ENCODE data around the gene OR4B1. TPM values are rescaled to one million over a fixed set of nuclear protein-coding genes. Genes with fewer than 3 reads are reported as not detected.
A peak's percentile ranks its signal among the peaks of the same experiment; 100 is the strongest.
"Not testable (repeated sequence)": the region's sequence is repeated elsewhere in the genome, so short reads cannot be mapped to it uniquely, and the experiment has no call there.

OR4B1 gene
- polyA plus RNA-seq, 1 experiment = not detected

GRCh38 chr11:48182860-48183526 lies 33.6 kb upstream of the OR4B1 start:
- no peak overlapping the region for H3K27ac ChIP-seq (ENCODE audit: low read depth, low read length)
- no peak for DNase-seq (ENCODE audit: low read depth, low spot score)
- no peaks in the 10 kb centered on the region for H3K9me3 ChIP-seq (ENCODE audit: control insufficient read depth, insufficient read depth, low read length)
- no peaks in the 10 kb centered on the region for H3K27me3 ChIP-seq (ENCODE audit: control insufficient read depth, insufficient read depth, low read length)
- ChIA-PET POLR2A (no interaction called here), CTCF (no interaction called here)
- no peak overlapping the region for H3K4me3 ChIP-seq (ENCODE audit: low read depth, low read length)
- no peak for TF ChIP-seq CTCF (IDR thresholded peaks at IDR 0.05; ENCODE audit: low read depth, low read length)

- TF ChIP-seq CTCF (IDR thresholded peaks at IDR 0.05; ENCODE audit: low read depth, low read length) = no peak
- Histone ChIP-seq H3K27ac (ENCODE audit: low read depth, low read length) (no peak overlapping the region), H3K27me3 (ENCODE audit: control insufficient read depth, insufficient read depth, low read length) (no peaks in the 10 kb centered on the region), H3K9me3 (ENCODE audit: control insufficient read depth, insufficient read depth, low read length) (no peaks in the 10 kb centered on the region), H3K4me3 (ENCODE audit: low read depth, low read length) (no peak overlapping the region)
- CTCF ChIA-PET = no interaction called here
- no peak for DNase-seq (ENCODE audit: low read depth, low spot score)
- POLR2A ChIA-PET = no interaction called here
Measured at GRCh38 chr11:48184452-48184851, 32.2 kb upstream of the OR4B1 start.

- H3K9me3 ChIP-seq (ENCODE audit: control insufficient read depth, insufficient read depth, low read length); DNase-seq (ENCODE audit: low read depth, low spot score); H3K4me3 ChIP-seq (ENCODE audit: low read depth, low read length); POLR2A ChIA-PET; CTCF ChIA-PET; H3K27me3 ChIP-seq (ENCODE audit: control insufficient read depth, insufficient read depth, low read length); H3K27ac ChIP-seq (ENCODE audit: low read depth, low read length): not testable (repeated sequence)
Measured at GRCh38 chr11:48190906-48191654, 25.5 kb upstream of the OR4B1 start.

GRCh38 chr11:48193876-48194275 lies 22.7 kb upstream of the OR4B1 start:
- no peak for TF ChIP-seq CTCF (IDR thresholded peaks at IDR 0.05; ENCODE audit: low read depth, low read length)
- ChIA-PET POLR2A (no interaction called here), CTCF (interaction anchor here (1.1 to 1.5 kb wide), 2 partner anchors 16 to 21 kb away, joined by 3 to 4 read pairs; no protein-coding TSS in a partner anchor)
- H3K27ac ChIP-seq (ENCODE audit: low read depth, low read length) = no peak overlapping the region
- DNase-seq (ENCODE audit: low read depth, low spot score) = peak; percentile 52
- H3K9me3 ChIP-seq (ENCODE audit: control insufficient read depth, insufficient read depth, low read length) = peaks cover 4% of the 10 kb centered on the region
- no peaks in the 10 kb centered on the region for H3K27me3 ChIP-seq (ENCODE audit: control insufficient read depth, insufficient read depth, low read length)
- H3K4me3 ChIP-seq (ENCODE audit: low read depth, low read length) = no peak overlapping the region

- TF ChIP-seq CTCF (IDR thresholded peaks at IDR 0.05; ENCODE audit: low read depth, low read length) = no peak
- no peak for DNase-seq (ENCODE audit: low read depth, low spot score)
- no peak overlapping the region for H3K4me3 ChIP-seq (ENCODE audit: low read depth, low read length)
- H3K9me3 ChIP-seq (ENCODE audit: control insufficient read depth, insufficient read depth, low read length) = no peaks in the 10 kb centered on the region
- no peaks in the 10 kb centered on the region for H3K27me3 ChIP-seq (ENCODE audit: control insufficient read depth, insufficient read depth, low read length)
- ChIA-PET CTCF (no interaction called here), POLR2A (no interaction called here)
- no peak overlapping the region for H3K27ac ChIP-seq (ENCODE audit: low read depth, low read length)
Measured at GRCh38 chr11:48207881-48208280, 8.7 kb upstream of the OR4B1 start.

All from AG04450 (cell line).